Aorta (tissue), 5 donors: ENCODE results near the gene NFIA. TPM values are rescaled to one million over a fixed set of nuclear protein-coding genes. Genes with fewer than 3 reads are reported as not detected.

Experiments
- ATAC-seq: fragments of 200-7000 bp; cut with Tn5 transposase; one replicate; pipeline ENCODE4 v1.9.1; 2022; ENCODE audit warnings: moderate library complexity; ENCODE audit not compliant: low FRiP score
- DNase-seq, 2 donors: peaks; one replicate each; pipeline ENCODE4 v3.0.0-alpha.2; 2020
- H3K27ac ChIP-seq, 2 donors: one replicate each; pipeline ENCODE4 v1.5.1; 2013; ENCODE audit warnings: low read length in 2 of 2, mild to moderate bottlenecking in 2 of 2, moderate library complexity in 2 of 2, control low read depth in 1 of 2, inconsistent platforms in 1 of 2, low read depth in 1 of 2
- H3K27me3 ChIP-seq, 2 donors: one replicate each; pipeline ENCODE4 v1.6.1; 2013; ENCODE audit warnings: control low read depth in 1 of 2, low read length in 1 of 2, mild to moderate bottlenecking in 1 of 2, moderate library complexity in 1 of 2; ENCODE audit not compliant: insufficient read depth in 2 of 2, control insufficient read depth in 1 of 2
- H3K36me3 ChIP-seq, 2 donors: one replicate each; pipeline ENCODE4 v1.6.1; 2013; ENCODE audit warnings: control low read depth in 1 of 2, low read length in 1 of 2, mild to moderate bottlenecking in 1 of 2; ENCODE audit not compliant: insufficient read depth in 2 of 2, control insufficient read depth in 1 of 2
- H3K4me1 ChIP-seq, 2 donors: one replicate each; pipeline ENCODE4 v1.6.1; 2013; ENCODE audit warnings: low read length in 2 of 2, control low read depth in 1 of 2, mild to moderate bottlenecking in 1 of 2, moderate library complexity in 1 of 2; ENCODE audit not compliant: insufficient read depth in 2 of 2, control insufficient read depth in 1 of 2
- H3K4me3 ChIP-seq, 2 donors: one replicate each; pipeline ENCODE4 v1.5.1; 2013; ENCODE audit warnings: low read length in 2 of 2, control low read depth in 1 of 2, mild to moderate bottlenecking in 1 of 2
- H3K9me3 ChIP-seq: one replicate; pipeline ENCODE4 v1.6.1; 2013; ENCODE audit warnings: mild to moderate bottlenecking, low read length; ENCODE audit not compliant: control insufficient read depth
- WGBS, 2 donors: extraction: QIAGEN DNeasy Blood & Tissue Kit; methylation state at CpG; one replicate each; pipeline ENCODE4 v1.1.7; 2013; 5-methylcytosine and 5-hydroxymethylcytosine counted together
- intact Hi-C, 2 donors: fragments of 100-400 bp; cut with DNase I; formaldehyde crosslinking; loops; one replicate each; pipeline versions ENCODE4 v1.14.2 to v1.15.0; 2022
- polyA plus RNA-seq, 2 donors: library from polyadenylated mRNA; stranded (reverse); fragments of 200-250 nt; gene quantifications; one replicate each; pipeline ENCODE4 v1.2.3, GENCODE V29; 2013
- total RNA-seq, 2 donors: library from RNA; stranded (reverse); fragmentation: NEBNext Ultra II Directional; extraction: Animal tissue kit (Norgen Biotek cat#: 25700); gene quantifications; one replicate each; pipeline ENCODE4 v1.2.1, GENCODE V29; 2021
- donor health status: healthy with polysubstance abuse.
- donor health status: Bipolar disorder and iron deficiency.
- donor health status: DM: no; HTN: no; CAD: no.
- donor health status: DM: no; HTN: no; CAD: no.
- donor health status: DM: yes; HTN: yes; CAD: no.

Gene NFIA
- total and polyA plus RNA-seq, 4 donors: 15.3 to 221 (median 82.4) TPM

- intact Hi-C loops: loop anchor here in 1 of 2 donors (5.0 kb wide), 2 partner anchors 33 to 97 kb away; no protein-coding TSS in a partner anchor
- H3K9me3 ChIP-seq: no peaks in the 10 kb centered on the region
- no peaks in the 10 kb centered on the region for H3K4me1 ChIP-seq
- peak overlapping the region in 1 of 2 donors; percentile 47 for H3K27ac ChIP-seq
- ATAC-seq (no peak), DNase-seq (no peak)
- peak overlapping the region; percentile 52 to 76 for H3K4me3 ChIP-seq
- peaks cover 0 to 2% of the 10 kb centered on the region in 2 donors for H3K36me3 ChIP-seq
- no peaks in the 10 kb centered on the region for H3K27me3 ChIP-seq
- WGBS, 2 donors: 2 to 6% methylated on average over 3 of the region's 3 CpGs
These were observed 3.0 kb downstream of the NFIA start for GRCh38 chr1:61085206-61085982.

GRCh38 chr1:61085983-61086644, 3.8 kb downstream of the NFIA start:
- no peaks in the 10 kb centered on the region for H3K9me3 ChIP-seq
- H3K4me1 ChIP-seq: no peaks in the 10 kb centered on the region
- intact Hi-C loops: loop anchor here in 1 of 2 donors (5.0 kb wide), 2 partner anchors 34 to 96 kb away; no protein-coding TSS in a partner anchor
- H3K36me3 ChIP-seq: peaks cover 0 to 2% of the 10 kb centered on the region in 2 donors
- 2 to 10% methylated on average over 4 of the region's 4 CpGs for WGBS, 2 donors
- H3K27ac ChIP-seq: no peak overlapping the region
- ATAC-seq: no peak
- DNase-seq: no peak
- peak overlapping the region; percentile 52 to 76 for H3K4me3 ChIP-seq
- no peaks in the 10 kb centered on the region for H3K27me3 ChIP-seq

- DNase-seq (no peak), ATAC-seq (no peak)
- Histone ChIP-seq H3K27ac (peak overlapping the region; percentile 59 to 87), H3K27me3 (no peaks in the 10 kb centered on the region), H3K4me1 (peaks cover 0 to 2% of the 10 kb centered on the region in 2 donors), H3K9me3 (no peaks in the 10 kb centered on the region), H3K36me3 (peaks cover 0 to 2% of the 10 kb centered on the region in 2 donors), H3K4me3 (peak overlapping the region; percentile 6 to 79)
- WGBS, 2 donors: 7 to 21% methylated on average over 3 of the region's 3 CpGs
- intact Hi-C loops: loop anchor here in 1 of 2 donors (5.0 kb wide), 2 partner anchors 35 to 95 kb away; no protein-coding TSS in a partner anchor
These were observed 5.2 kb downstream of the NFIA start for GRCh38 chr1:61087571-61087970.

- Histone ChIP-seq H3K36me3 (peaks cover 0 to 2% of the 10 kb centered on the region in 2 donors), H3K27me3 (no peaks in the 10 kb centered on the region), H3K4me3 (peak overlapping the region; percentile 18 to 26), H3K4me1 (peaks cover 0 to 2% of the 10 kb centered on the region in 2 donors), H3K9me3 (no peaks in the 10 kb centered on the region), H3K27ac (peak overlapping the region; percentile 77 to 92)
- DNase-seq (no peak), ATAC-seq (no peak)
- intact Hi-C loops: loop anchor here in 1 of 2 donors (5.0 kb wide), 2 partner anchors 36 to 94 kb away; no protein-coding TSS in a partner anchor
- 61 to 70% methylated on average over 25 of the region's 25 CpGs for WGBS, 2 donors
These were observed 6.0 kb downstream of the NFIA start for GRCh38 chr1:61088163-61088974.

- WGBS, 2 donors: 14 to 21% methylated on average over 4 of the region's 4 CpGs
- H3K4me3 ChIP-seq: peak overlapping the region; percentile 26 to 34
- intact Hi-C loops: loop anchor here in 1 of 2 donors (5.0 kb wide), 2 partner anchors 37 to 93 kb away; no protein-coding TSS in a partner anchor
- no peaks in the 10 kb centered on the region for H3K27me3 ChIP-seq
- no peaks in the 10 kb centered on the region for H3K9me3 ChIP-seq
- peaks cover 2 to 3% of the 10 kb centered on the region in 2 donors for H3K4me1 ChIP-seq
- H3K27ac ChIP-seq: peak overlapping the region in 1 of 2 donors; percentile 82
- H3K36me3 ChIP-seq: peaks cover 0 to 2% of the 10 kb centered on the region in 2 donors
- no peak for DNase-seq
- ATAC-seq: no peak
These were observed 7.0 kb downstream of the NFIA start for GRCh38 chr1:61089338-61089737.

- peak overlapping the region in 1 of 2 donors; percentile 57 for H3K27ac ChIP-seq
- H3K27me3 ChIP-seq: no peaks in the 10 kb centered on the region
- H3K36me3 ChIP-seq: peaks cover 0 to 2% of the 10 kb centered on the region in 2 donors
- no peaks in the 10 kb centered on the region for H3K9me3 ChIP-seq
- DNase-seq (no peak), ATAC-seq (no peak)
- peaks cover 2 to 3% of the 10 kb centered on the region in 2 donors for H3K4me1 ChIP-seq
- peak overlapping the region; percentile 5 to 43 for H3K4me3 ChIP-seq
- intact Hi-C loops: loop anchor here (5.0 kb wide), 3 partner anchors 37 to 103 kb away; no protein-coding TSS in a partner anchor
These were observed 7.4 kb downstream of the NFIA start for GRCh38 chr1:61089741-61090140.

- intact Hi-C loops: loop anchor here in 1 of 2 donors (5.0 kb wide), 1 partner anchor 102 kb away; no protein-coding TSS in a partner anchor
- H3K9me3 ChIP-seq: no peaks in the 10 kb centered on the region
- peak overlapping the region; percentile 39 to 95 for H3K27ac ChIP-seq
- DNase-seq (no peak), ATAC-seq (no peak)
- 9 to 17% methylated on average over 9 of the region's 9 CpGs for WGBS, 2 donors
- H3K27me3 ChIP-seq: no peaks in the 10 kb centered on the region
- H3K36me3 ChIP-seq: peaks cover 0 to 2% of the 10 kb centered on the region in 2 donors
- H3K4me3 ChIP-seq: peak overlapping the region; percentile 43 to 60
- peaks cover 2 to 3% of the 10 kb centered on the region in 2 donors for H3K4me1 ChIP-seq
These were observed 8.3 kb downstream of the NFIA start for GRCh38 chr1:61090546-61091202.
